Liver (tissue), 3 donors: ENCODE results near the gene C16orf78.

Experiments used
- EGR1 ChIP-seq, 2 donors: IDR thresholded peaks; 2 replicates each; pipeline ENCODE4 v1.6.1; 2016 to 2018; ENCODE audit warnings: antibody characterized with exemption in 2 of 2, low read depth in 2 of 2
- RAD21 ChIP-seq, 2 donors: IDR thresholded peaks; 2 replicates each; pipeline ENCODE4 v1.6.1; 2016; ENCODE audit warnings: antibody characterized with exemption in 2 of 2, mild to moderate bottlenecking in 2 of 2
- TAF1 ChIP-seq: conservative IDR thresholded peaks from 2 replicates; pipeline ENCODE4 v1.6.1; 2016; ENCODE audit warnings: antibody characterized with exemption, mild to moderate bottlenecking
- TF ChIP-seq, protein P1 (sequence below): fragments of 150-350 bp; IDR thresholded peaks from 2 replicates; pipeline ENCODE4 v1.5.1; 2017; ENCODE audit warnings: improper control_type of control experiment, low read depth, low read length; ENCODE audit not compliant: missing input control
- TF ChIP-seq, protein P2 (sequence below): IDR thresholded peaks from 2 replicates; pipeline ENCODE4 v1.6.1; 2016; ENCODE audit warnings: antibody characterized with exemption
- donor health status: healthy.
- donor health status: healthy.

DNA sequence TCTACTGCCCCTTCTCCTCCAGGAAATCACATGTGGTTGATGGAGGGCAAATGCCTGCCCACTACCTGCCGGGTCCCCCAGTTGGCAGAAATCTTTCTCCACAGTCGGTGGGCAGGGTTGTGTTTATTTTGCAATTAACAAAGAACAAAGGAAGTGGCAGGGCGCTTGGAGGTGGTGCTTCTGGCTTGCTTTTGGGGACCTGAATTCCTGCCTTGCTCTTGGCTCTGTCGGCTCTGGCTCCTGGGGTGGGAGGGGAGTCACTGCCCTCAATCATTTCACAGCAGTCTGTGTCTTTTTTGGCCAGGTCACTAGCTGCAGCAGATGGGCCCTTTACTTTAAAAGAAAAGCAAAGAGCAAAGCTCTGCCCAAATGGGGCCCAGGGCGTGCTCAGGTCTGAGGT, 69.2 kb downstream of the C16orf78 start:
- TF ChIP-seq EGR1 (IDR thresholded peaks at IDR 0.05; ENCODE audit: low read depth in 2 of 2): no peak
- TF ChIP-seq, protein P1, sequence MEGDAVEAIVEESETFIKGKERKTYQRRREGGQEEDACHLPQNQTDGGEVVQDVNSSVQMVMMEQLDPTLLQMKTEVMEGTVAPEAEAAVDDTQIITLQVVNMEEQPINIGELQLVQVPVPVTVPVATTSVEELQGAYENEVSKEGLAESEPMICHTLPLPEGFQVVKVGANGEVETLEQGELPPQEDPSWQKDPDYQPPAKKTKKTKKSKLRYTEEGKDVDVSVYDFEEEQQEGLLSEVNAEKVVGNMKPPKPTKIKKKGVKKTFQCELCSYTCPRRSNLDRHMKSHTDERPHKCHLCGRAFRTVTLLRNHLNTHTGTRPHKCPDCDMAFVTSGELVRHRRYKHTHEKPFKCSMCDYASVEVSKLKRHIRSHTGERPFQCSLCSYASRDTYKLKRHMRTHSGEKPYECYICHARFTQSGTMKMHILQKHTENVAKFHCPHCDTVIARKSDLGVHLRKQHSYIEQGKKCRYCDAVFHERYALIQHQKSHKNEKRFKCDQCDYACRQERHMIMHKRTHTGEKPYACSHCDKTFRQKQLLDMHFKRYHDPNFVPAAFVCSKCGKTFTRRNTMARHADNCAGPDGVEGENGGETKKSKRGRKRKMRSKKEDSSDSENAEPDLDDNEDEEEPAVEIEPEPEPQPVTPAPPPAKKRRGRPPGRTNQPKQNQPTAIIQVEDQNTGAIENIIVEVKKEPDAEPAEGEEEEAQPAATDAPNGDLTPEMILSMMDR: no peak
- TF ChIP-seq RAD21 (IDR thresholded peaks at IDR 0.05): no peak
- TF ChIP-seq, protein P2, sequence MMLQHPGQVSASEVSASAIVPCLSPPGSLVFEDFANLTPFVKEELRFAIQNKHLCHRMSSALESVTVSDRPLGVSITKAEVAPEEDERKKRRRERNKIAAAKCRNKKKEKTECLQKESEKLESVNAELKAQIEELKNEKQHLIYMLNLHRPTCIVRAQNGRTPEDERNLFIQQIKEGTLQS: no peak
- no peak for TF ChIP-seq TAF1
